HepG2 (cell line): Measurements from ENCODE around the gene ZBTB7B. TPM values are rescaled to one million over a fixed set of nuclear protein-coding genes. Genes with fewer than 3 reads are reported as not detected.

ENCODE experiments used
- ATM ChIP-seq: fragments of 450-650 bp; IDR thresholded peaks from 2 replicates; pipeline ENCODE4 v1.7.1; 2017; ENCODE audit warnings: mild to moderate bottlenecking, borderline replicate concordance
- DZIP1 ChIP-seq: sonication (generic); formaldehyde crosslinking; IDR thresholded peaks from 2 replicates; pipeline ENCODE4 v1.5.0; 2020; ENCODE audit warnings: mild to moderate bottlenecking, missing genetic modification reagents
- HIC2 ChIP-seq: sonication (generic); formaldehyde crosslinking; IDR thresholded peaks from 2 replicates; pipeline ENCODE4 v1.9.0; 2022; ENCODE audit warnings: low read depth, missing genetic modification reagents
- HNRNPUL1 ChIP-seq: fragments of 200-400 bp; formaldehyde crosslinking; IDR thresholded peaks from 2 replicates; pipeline ENCODE4 v1.6.1; 2017; ENCODE audit warnings: low read depth, mild to moderate bottlenecking, low read length, moderate library complexity
- HOMEZ ChIP-seq: IDR thresholded peaks from 2 replicates; pipeline ENCODE4 v1.6.1; 2016; ENCODE audit warnings: low read depth
- KDM3A ChIP-seq: IDR thresholded peaks from 2 replicates; pipeline ENCODE4 v1.6.1; 2018; ENCODE audit warnings: low read depth, missing compliant biosample characterization
- KMT2B ChIP-seq: IDR thresholded peaks from 2 replicates; pipeline ENCODE4 v1.6.1; 2016; ENCODE audit warnings: missing genetic modification reagents, missing compliant biosample characterization
- MAFF ChIP-seq: IDR thresholded peaks from 2 replicates; pipeline ENCODE4 v1.6.1; 2011; ENCODE audit warnings: low read depth, low read length, improper control_type of control experiment
- MYNN ChIP-seq: sonication (generic); formaldehyde crosslinking; IDR thresholded peaks from 2 replicates; pipeline ENCODE4 v1.4.0; 2020; ENCODE audit warnings: mild to moderate bottlenecking, low read depth, missing genetic modification reagents
- SCMH1 ChIP-seq: sonication (generic); formaldehyde crosslinking; IDR thresholded peaks from 2 replicates; pipeline ENCODE4 v1.9.0; 2021; ENCODE audit warnings: missing genetic modification reagents, mild to moderate bottlenecking, borderline replicate concordance
- SP140L ChIP-seq: sonication (generic); formaldehyde crosslinking; IDR thresholded peaks from 2 replicates; pipeline ENCODE4 v1.4.0; 2020; ENCODE audit warnings: missing genetic modification reagents, borderline replicate concordance
- TFAP4 ChIP-seq: sonication (generic); IDR thresholded peaks from 2 replicates; pipeline ENCODE4 v1.6.1; 2016; ENCODE audit warnings: low read depth, borderline replicate concordance
- TSC22D2 ChIP-seq: sonication (generic); formaldehyde crosslinking; IDR thresholded peaks from 2 replicates; pipeline ENCODE4 v1.5.1; 2020; ENCODE audit warnings: missing genetic modification reagents, mild to moderate bottlenecking, borderline replicate concordance
- ZNF274 ChIP-seq: sonication (generic); formaldehyde crosslinking; IDR thresholded peaks from 2 replicates; pipeline ENCODE4 v1.5.1; 2020; ENCODE audit warnings: mild to moderate bottlenecking, missing genetic modification reagents
- ZNF562 ChIP-seq: sonication (generic); formaldehyde crosslinking; IDR thresholded peaks from 2 replicates; pipeline ENCODE4 v1.8.0; 2022; ENCODE audit warnings: missing genetic modification reagents, borderline replicate concordance
- ZNF598 ChIP-seq: sonication (generic); formaldehyde crosslinking; IDR thresholded peaks from 2 replicates; pipeline ENCODE4 v1.5.1; 2020; ENCODE audit warnings: mild to moderate bottlenecking, missing genetic modification reagents, borderline replicate concordance
- ZNF616 ChIP-seq: sonication (generic); formaldehyde crosslinking; IDR thresholded peaks from 2 replicates; pipeline ENCODE4 v1.5.0; 2020; ENCODE audit warnings: low read depth, mild to moderate bottlenecking, missing genetic modification reagents
- ZNF660 ChIP-seq: sonication (generic); formaldehyde crosslinking; IDR thresholded peaks from 2 replicates; pipeline ENCODE4 v1.5.1; 2020; ENCODE audit warnings: mild to moderate bottlenecking, low read depth, missing genetic modification reagents, borderline replicate concordance
- ZNF7 ChIP-seq: IDR thresholded peaks from 2 replicates; pipeline ENCODE4 v1.6.1; 2016; ENCODE audit warnings: missing biosample characterization, missing genetic modification reagents
- ZSCAN5A ChIP-seq: sonication (generic); formaldehyde crosslinking; IDR thresholded peaks from 2 replicates; pipeline ENCODE4 v1.8.0; 2022; ENCODE audit warnings: mild to moderate bottlenecking, missing genetic modification reagents, borderline replicate concordance
- polyA plus RNA-seq, 8 experiments: library from polyadenylated mRNA; depleted of rRNA in 3 of 8; stranded (reverse) in 7 of 8; unstranded in 1 of 8; fragments of >200 nt; fragmentation: Illumina TruSeq in 4 of 8; extraction: Trizol in 4 of 8; gene quantifications; 2 replicates each; pipeline versions ENCODE4 v1.2.1 to v1.2.3, GENCODE V29; 2011 to 2016; ENCODE audit warnings: low read depth in 4 of 8, missing spikeins in 1 of 8, mixed read lengths in 1 of 8; ENCODE audit not compliant: insufficient read depth in 1 of 8
- total RNA-seq, 5 experiments: library from RNA; depleted of rRNA; stranded (reverse); fragments of >200 nt; fragmentation: Illumina TruSeq; extraction: Trizol; gene quantifications; 2 replicates each; pipeline ENCODE4 v1.2.3, GENCODE V29; 2016; ENCODE audit warnings: low read depth in 1 of 5

ZBTB7B gene
- total and polyA plus RNA-seq, 2 of the 13 experiments (the other 11 are each of a cell fraction or from before 2014, with no cell fraction given): 15.5 to 17.5 TPM

GRCh38 chr1:154961207-154962155 lies 41.1 kb upstream of the ZBTB7B start, which contains the start of gene PYGO2 (continued):
- TF ChIP-seq ZNF598 (no peak), ATM (no peak), DZIP1 (CRISPR knock-in tag) (no peak), KMT2B (CRISPR knock-in tag) (peak; percentile 79; the same call in 1 of the 2 replicates), MYNN (CRISPR knock-in tag) (0 out of 2 replicates have a peak, but pooled peaks have one; percentile 39), HNRNPUL1 (no peak), ZNF7 (CRISPR knock-in tag) (no peak), HIC2 (CRISPR knock-in tag) (no peak), SCMH1 (CRISPR knock-in tag) (no peak), HOMEZ (CRISPR knock-in tag) (0 out of 2 replicates have a peak, but pooled peaks have one; percentile 47), KDM3A (CRISPR knock-in tag) (peak; percentile 86; the same call in 1 of the 2 replicates), TFAP4 (0 out of 2 replicates have a peak, but pooled peaks have one; percentile 31), ZNF562 (CRISPR knock-in tag) (no peak), ZNF660 (no peak), MAFF (no peak), ZNF616 (CRISPR knock-in tag) (0 out of 2 replicates have a peak, but pooled peaks have one; percentile 39), TSC22D2 (CRISPR knock-in tag) (no peak), SP140L (CRISPR knock-in tag) (0 out of 2 replicates have a peak, but pooled peaks have one; percentile 34), ZSCAN5A (no peak), ZNF274 (no peak; the same call in none of the 2 replicates)
